WTC11 (cell line): ENCODE data around the gene BLM. TPM values are rescaled to one million over a fixed set of nuclear protein-coding genes. Genes with fewer than 3 reads are reported as not detected.
A peak's percentile ranks its signal among the peaks of the same experiment; 100 is the strongest.

ENCODE experiments used
- ATAC-seq: fragments of 200-7000 bp; cut with Tn5 transposase; 2 replicates; pipeline ENCODE4 v1.10.0; 2021; ENCODE audit warnings: mild to moderate bottlenecking, moderate library complexity
- CTCF ChIA-PET: fragments of 300-600 bp; sonication (Branson Sonifier 250); formaldehyde crosslinking; loops from one replicate; lab custom pipeline; 2021; ENCODE audit warnings: antibody characterized with exemption; lab: Charles Lee
- POLR2A ChIA-PET: fragments of 350-600 bp; sonication (Branson Sonifier 250); formaldehyde crosslinking; loops from one replicate; lab custom pipeline; 2021; ENCODE audit warnings: antibody characterized with exemption; lab: Charles Lee
- DNase-seq: peaks from one replicate; pipeline ENCODE4 v3.0.0; 2021; ENCODE audit warnings: low spot score
- H3K27ac Mint-ChIP-seq: 2 replicates; pipeline ENCODE4 v1.8.0; 2021; ENCODE audit warnings: mixed read lengths
- H3K27me3 Mint-ChIP-seq: 2 replicates; pipeline ENCODE4 v1.8.0; 2021; ENCODE audit warnings: low read depth, mild to moderate bottlenecking, moderate library complexity, mixed read lengths
- H3K36me3 Mint-ChIP-seq: 2 replicates; pipeline ENCODE4 v1.8.0; 2021; ENCODE audit warnings: mixed read lengths
- H3K4me1 Mint-ChIP-seq: 2 replicates; pipeline ENCODE4 v1.8.0; 2022; ENCODE audit warnings: mixed read lengths
- H3K4me3 Mint-ChIP-seq: 2 replicates; pipeline ENCODE4 v1.8.0; 2021; ENCODE audit warnings: mild to moderate bottlenecking, moderate library complexity, mixed read lengths
- H3K9me3 Mint-ChIP-seq: 2 replicates; pipeline ENCODE4 v1.8.0; 2021; ENCODE audit warnings: mixed read lengths
- CBFB ChIP-seq: sonication (generic); formaldehyde crosslinking; IDR thresholded peaks from 2 replicates; pipeline ENCODE4 v1.8.1; 2022; ENCODE audit warnings: mild to moderate bottlenecking, low read depth, missing genetic modification reagents
- CREM ChIP-seq: sonication (generic); formaldehyde crosslinking; IDR thresholded peaks from 2 replicates; pipeline ENCODE4 v1.8.1; 2022; ENCODE audit warnings: mild to moderate bottlenecking, missing genetic modification reagents, moderate library complexity
- E2F1 ChIP-seq: sonication (generic); formaldehyde crosslinking; IDR thresholded peaks from 2 replicates; pipeline ENCODE4 v1.8.0; 2022; ENCODE audit warnings: mild to moderate bottlenecking, missing genetic modification reagents
- ELF4 ChIP-seq: sonication (generic); formaldehyde crosslinking; IDR thresholded peaks from 2 replicates; pipeline ENCODE4 v1.8.1; 2022; ENCODE audit warnings: low read depth, mild to moderate bottlenecking, moderate library complexity, missing genetic modification reagents
- EMX1 ChIP-seq: fragments of 250-450 bp; sonication (Bioruptor Pico); IDR thresholded peaks from 2 replicates; pipeline ENCODE4 v1.8.0; 2021; ENCODE audit warnings: mild to moderate bottlenecking
- ESRRA ChIP-seq: sonication (generic); formaldehyde crosslinking; IDR thresholded peaks from 2 replicates; pipeline ENCODE4 v1.8.1; 2022; ENCODE audit warnings: mild to moderate bottlenecking, missing genetic modification reagents, borderline replicate concordance
- FOXJ3 ChIP-seq: sonication (generic); formaldehyde crosslinking; IDR thresholded peaks from 2 replicates; pipeline ENCODE4 v1.9.0; 2021; ENCODE audit warnings: missing genetic modification reagents, mild to moderate bottlenecking, borderline replicate concordance
- FOXK1 ChIP-seq: sonication (generic); formaldehyde crosslinking; IDR thresholded peaks from 2 replicates; pipeline ENCODE4 v1.8.0; 2022; ENCODE audit warnings: mild to moderate bottlenecking, moderate library complexity, missing genetic modification reagents
- GABPB1 ChIP-seq: sonication (generic); formaldehyde crosslinking; IDR thresholded peaks from 2 replicates; pipeline ENCODE4 v1.8.1; 2023; ENCODE audit warnings: mild to moderate bottlenecking, missing genetic modification reagents
- GTF2I ChIP-seq: fragments of 250-450 bp; sonication (Bioruptor Pico); conservative IDR thresholded peaks from 2 replicates; pipeline ENCODE4 v1.4.0; 2021; ENCODE audit warnings: mild to moderate bottlenecking
- HMGA2 ChIP-seq: fragments of 250-450 bp; sonication (Bioruptor Pico); IDR thresholded peaks from 2 replicates; pipeline ENCODE4 v1.4.0; 2021; ENCODE audit warnings: mild to moderate bottlenecking, moderate library complexity
- IRF2 ChIP-seq: sonication (generic); formaldehyde crosslinking; IDR thresholded peaks from 2 replicates; pipeline ENCODE4 v1.8.0; 2022; ENCODE audit warnings: low read depth, missing genetic modification reagents, borderline replicate concordance
- JAZF1 ChIP-seq: fragments of 250-450 bp; sonication (Bioruptor Pico); IDR thresholded peaks from 2 replicates; pipeline ENCODE4 v1.9.0; 2021; ENCODE audit warnings: moderate library complexity, mild to moderate bottlenecking, inconsistent platforms
- JUN ChIP-seq: sonication (generic); formaldehyde crosslinking; IDR thresholded peaks from 2 replicates; pipeline ENCODE4 v1.8.0; 2023; ENCODE audit warnings: mild to moderate bottlenecking, missing genetic modification reagents
- MYBL2 ChIP-seq: sonication (generic); formaldehyde crosslinking; IDR thresholded peaks from 2 replicates; pipeline ENCODE4 v1.8.1; 2023; ENCODE audit warnings: mild to moderate bottlenecking, moderate library complexity, missing genetic modification reagents
- NFATC4 ChIP-seq: fragments of 250-450 bp; sonication (Bioruptor Pico); IDR thresholded peaks from 2 replicates; pipeline ENCODE4 v1.9.0; 2021; ENCODE audit warnings: mild to moderate bottlenecking
- PRRX2 ChIP-seq: fragments of 250-450 bp; sonication (Bioruptor Pico); IDR thresholded peaks from 2 replicates; pipeline ENCODE4 v1.8.0; 2021; ENCODE audit warnings: mild to moderate bottlenecking
- SMAD3 ChIP-seq: sonication (generic); formaldehyde crosslinking; IDR thresholded peaks from 2 replicates; pipeline ENCODE4 v1.8.0; 2022; ENCODE audit warnings: missing genetic modification reagents, mild to moderate bottlenecking, borderline replicate concordance
- SP1 ChIP-seq: sonication (generic); formaldehyde crosslinking; conservative IDR thresholded peaks from 2 replicates; pipeline ENCODE4 v1.8.1; 2022; ENCODE audit warnings: missing genetic modification reagents
- USF1 ChIP-seq: sonication (generic); formaldehyde crosslinking; IDR thresholded peaks from 2 replicates; pipeline ENCODE4 v1.8.0; 2022; ENCODE audit warnings: mild to moderate bottlenecking, missing genetic modification reagents
- ZNF121 ChIP-seq: sonication (generic); formaldehyde crosslinking; IDR thresholded peaks from 2 replicates; pipeline ENCODE4 v1.8.0; 2023; ENCODE audit warnings: missing genetic modification reagents
- ZNF138 ChIP-seq: sonication (generic); formaldehyde crosslinking; conservative IDR thresholded peaks from 2 replicates; pipeline ENCODE4 v1.8.1; 2022; ENCODE audit warnings: mild to moderate bottlenecking, moderate library complexity, missing genetic modification reagents
- ZNF219 ChIP-seq: sonication (generic); formaldehyde crosslinking; IDR thresholded peaks from 2 replicates; pipeline ENCODE4 v1.8.0; 2023; ENCODE audit warnings: missing genetic modification reagents, mild to moderate bottlenecking, borderline replicate concordance
- ZNF396 ChIP-seq: fragments of 250-450 bp; sonication (Bioruptor Pico); IDR thresholded peaks from 2 replicates; pipeline ENCODE4 v1.8.0; 2021; ENCODE audit warnings: mild to moderate bottlenecking, moderate library complexity, borderline replicate concordance
- total RNA-seq: library from RNA; stranded (reverse); gene quantifications from 3 replicates; pipeline ENCODE4 v1.2.3, GENCODE V29; 2021
- TF ChIP-seq, protein P1 (sequence below): sonication (generic); formaldehyde crosslinking; IDR thresholded peaks from 2 replicates; pipeline ENCODE4 v1.8.1; 2023; ENCODE audit warnings: mild to moderate bottlenecking, missing genetic modification reagents, moderate library complexity
- TF ChIP-seq, protein P2 (sequence below): sonication (generic); formaldehyde crosslinking; IDR thresholded peaks from 2 replicates; pipeline ENCODE4 v1.8.1; 2023; ENCODE audit warnings: mild to moderate bottlenecking, missing genetic modification reagents, borderline replicate concordance
- TF ChIP-seq, protein P3 (sequence below): sonication (generic); formaldehyde crosslinking; IDR thresholded peaks from 2 replicates; pipeline ENCODE4 v1.8.1; 2022; ENCODE audit warnings: low read depth, missing genetic modification reagents, borderline replicate concordance

The BLM gene
- total RNA-seq, 1 experiment from 2014 or later = 40.5 TPM

DNA sequence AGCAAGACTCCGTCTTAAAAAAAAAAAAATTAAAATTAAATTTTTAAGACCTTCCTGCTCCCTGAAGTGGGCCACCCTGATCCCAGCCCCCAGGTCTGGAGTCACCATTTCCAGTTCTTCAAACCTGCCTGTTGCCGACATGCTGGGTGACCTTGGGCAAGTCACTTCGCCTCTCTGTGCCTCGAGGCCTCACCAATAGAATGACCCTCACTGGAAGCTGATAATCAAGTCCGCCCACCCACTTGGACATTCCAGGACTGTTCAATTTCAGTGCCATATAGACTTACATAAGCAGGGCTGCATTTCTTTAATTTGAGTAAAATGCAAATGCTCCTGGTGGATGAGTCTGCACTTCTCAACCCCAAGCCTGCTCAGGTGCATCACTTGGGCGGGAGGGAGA, 112.0 kb downstream of the BLM start:
- no peak for DNase-seq
- H3K27ac Mint-ChIP-seq = peak overlapping the region; percentile 45; the same call in 1 of the 2 replicates
- no peak for ATAC-seq
- peaks cover 5% of the 10 kb centered on the region; the same call in 1 of the 2 replicates for H3K9me3 Mint-ChIP-seq
- H3K36me3 Mint-ChIP-seq = no peaks in the 10 kb centered on the region
- ChIA-PET CTCF (no interaction called here), POLR2A (no interaction called here)
- TF ChIP-seq MYBL2 (CRISPR knock-in tag) (no peak), PRRX2 (no peak), CREM (CRISPR knock-in tag) (no peak), EMX1 (CRISPR knock-in tag) (no peak), ELF4 (CRISPR knock-in tag) (no peak), GABPB1 (CRISPR knock-in tag) (no peak), ZNF219 (CRISPR knock-in tag) (no peak), SP1 (CRISPR knock-in tag) (no peak), FOXJ3 (no peak), SMAD3 (CRISPR knock-in tag) (no peak), NFATC4 (no peak), ZNF396 (CRISPR knock-in tag) (no peak), JAZF1 (CRISPR knock-in tag) (no peak), ESRRA (CRISPR knock-in tag) (no peak), ZNF121 (CRISPR knock-in tag) (no peak), E2F1 (CRISPR knock-in tag) (no peak), FOXK1 (CRISPR knock-in tag) (no peak)
- TF ChIP-seq, protein P1, sequence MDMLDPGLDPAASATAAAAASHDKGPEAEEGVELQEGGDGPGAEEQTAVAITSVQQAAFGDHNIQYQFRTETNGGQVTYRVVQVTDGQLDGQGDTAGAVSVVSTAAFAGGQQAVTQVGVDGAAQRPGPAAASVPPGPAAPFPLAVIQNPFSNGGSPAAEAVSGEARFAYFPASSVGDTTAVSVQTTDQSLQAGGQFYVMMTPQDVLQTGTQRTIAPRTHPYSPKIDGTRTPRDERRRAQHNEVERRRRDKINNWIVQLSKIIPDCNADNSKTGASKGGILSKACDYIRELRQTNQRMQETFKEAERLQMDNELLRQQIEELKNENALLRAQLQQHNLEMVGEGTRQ = no peak
- H3K4me3 Mint-ChIP-seq = no peak overlapping the region
- H3K4me1 Mint-ChIP-seq = peaks cover 10% of the 10 kb centered on the region
- no peaks in the 10 kb centered on the region for H3K27me3 Mint-ChIP-seq

GRCh38 chr15:90829942-90830440, 112.8 kb downstream of the BLM start:
- ATAC-seq (no peak), DNase-seq (no peak)
- peaks cover 16% of the 10 kb centered on the region for H3K4me1 Mint-ChIP-seq
- POLR2A ChIA-PET = no interaction called here
- no peaks in the 10 kb centered on the region for H3K27me3 Mint-ChIP-seq
- H3K27ac Mint-ChIP-seq = no peak overlapping the region
- CTCF ChIA-PET = interaction anchor here (0.7 to 1.1 kb wide), 3 partner anchors 102 to 182 kb away, joined by 3 to 4 read pairs (median 3); no protein-coding TSS in a partner anchor
- H3K9me3 Mint-ChIP-seq = peaks cover 5% of the 10 kb centered on the region; the same call in 1 of the 2 replicates
- H3K4me3 Mint-ChIP-seq = no peak overlapping the region
- H3K36me3 Mint-ChIP-seq = no peaks in the 10 kb centered on the region
- TF ChIP-seq CBFB (CRISPR knock-in tag) = no peak
- no peak for TF ChIP-seq ZNF138
- no peak for TF ChIP-seq GTF2I (CRISPR knock-in tag)
- TF ChIP-seq JUN (CRISPR knock-in tag) = no peak
- no peak for TF ChIP-seq HMGA2
- TF ChIP-seq, protein P2, sequence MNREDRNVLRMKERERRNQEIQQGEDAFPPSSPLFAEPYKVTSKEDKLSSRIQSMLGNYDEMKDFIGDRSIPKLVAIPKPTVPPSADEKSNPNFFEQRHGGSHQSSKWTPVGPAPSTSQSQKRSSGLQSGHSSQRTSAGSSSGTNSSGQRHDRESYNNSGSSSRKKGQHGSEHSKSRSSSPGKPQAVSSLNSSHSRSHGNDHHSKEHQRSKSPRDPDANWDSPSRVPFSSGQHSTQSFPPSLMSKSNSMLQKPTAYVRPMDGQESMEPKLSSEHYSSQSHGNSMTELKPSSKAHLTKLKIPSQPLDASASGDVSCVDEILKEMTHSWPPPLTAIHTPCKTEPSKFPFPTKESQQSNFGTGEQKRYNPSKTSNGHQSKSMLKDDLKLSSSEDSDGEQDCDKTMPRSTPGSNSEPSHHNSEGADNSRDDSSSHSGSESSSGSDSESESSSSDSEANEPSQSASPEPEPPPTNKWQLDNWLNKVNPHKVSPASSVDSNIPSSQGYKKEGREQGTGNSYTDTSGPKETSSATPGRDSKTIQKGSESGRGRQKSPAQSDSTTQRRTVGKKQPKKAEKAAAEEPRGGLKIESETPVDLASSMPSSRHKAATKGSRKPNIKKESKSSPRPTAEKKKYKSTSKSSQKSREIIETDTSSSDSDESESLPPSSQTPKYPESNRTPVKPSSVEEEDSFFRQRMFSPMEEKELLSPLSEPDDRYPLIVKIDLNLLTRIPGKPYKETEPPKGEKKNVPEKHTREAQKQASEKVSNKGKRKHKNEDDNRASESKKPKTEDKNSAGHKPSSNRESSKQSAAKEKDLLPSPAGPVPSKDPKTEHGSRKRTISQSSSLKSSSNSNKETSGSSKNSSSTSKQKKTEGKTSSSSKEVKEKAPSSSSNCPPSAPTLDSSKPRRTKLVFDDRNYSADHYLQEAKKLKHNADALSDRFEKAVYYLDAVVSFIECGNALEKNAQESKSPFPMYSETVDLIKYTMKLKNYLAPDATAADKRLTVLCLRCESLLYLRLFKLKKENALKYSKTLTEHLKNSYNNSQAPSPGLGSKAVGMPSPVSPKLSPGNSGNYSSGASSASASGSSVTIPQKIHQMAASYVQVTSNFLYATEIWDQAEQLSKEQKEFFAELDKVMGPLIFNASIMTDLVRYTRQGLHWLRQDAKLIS = no peak
- no peak for TF ChIP-seq SP1 (CRISPR knock-in tag)
- no peak for TF ChIP-seq USF1 (CRISPR knock-in tag)
- TF ChIP-seq GABPB1 (CRISPR knock-in tag) = no peak
- TF ChIP-seq, protein P3, sequence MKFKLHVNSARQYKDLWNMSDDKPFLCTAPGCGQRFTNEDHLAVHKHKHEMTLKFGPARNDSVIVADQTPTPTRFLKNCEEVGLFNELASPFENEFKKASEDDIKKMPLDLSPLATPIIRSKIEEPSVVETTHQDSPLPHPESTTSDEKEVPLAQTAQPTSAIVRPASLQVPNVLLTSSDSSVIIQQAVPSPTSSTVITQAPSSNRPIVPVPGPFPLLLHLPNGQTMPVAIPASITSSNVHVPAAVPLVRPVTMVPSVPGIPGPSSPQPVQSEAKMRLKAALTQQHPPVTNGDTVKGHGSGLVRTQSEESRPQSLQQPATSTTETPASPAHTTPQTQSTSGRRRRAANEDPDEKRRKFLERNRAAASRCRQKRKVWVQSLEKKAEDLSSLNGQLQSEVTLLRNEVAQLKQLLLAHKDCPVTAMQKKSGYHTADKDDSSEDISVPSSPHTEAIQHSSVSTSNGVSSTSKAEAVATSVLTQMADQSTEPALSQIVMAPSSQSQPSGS = no peak
- no peak for TF ChIP-seq EMX1 (CRISPR knock-in tag)
- TF ChIP-seq IRF2 (CRISPR knock-in tag) = no peak
